ENCODE results near the gene TMUB2.

TMUB2 gene

DNA sequence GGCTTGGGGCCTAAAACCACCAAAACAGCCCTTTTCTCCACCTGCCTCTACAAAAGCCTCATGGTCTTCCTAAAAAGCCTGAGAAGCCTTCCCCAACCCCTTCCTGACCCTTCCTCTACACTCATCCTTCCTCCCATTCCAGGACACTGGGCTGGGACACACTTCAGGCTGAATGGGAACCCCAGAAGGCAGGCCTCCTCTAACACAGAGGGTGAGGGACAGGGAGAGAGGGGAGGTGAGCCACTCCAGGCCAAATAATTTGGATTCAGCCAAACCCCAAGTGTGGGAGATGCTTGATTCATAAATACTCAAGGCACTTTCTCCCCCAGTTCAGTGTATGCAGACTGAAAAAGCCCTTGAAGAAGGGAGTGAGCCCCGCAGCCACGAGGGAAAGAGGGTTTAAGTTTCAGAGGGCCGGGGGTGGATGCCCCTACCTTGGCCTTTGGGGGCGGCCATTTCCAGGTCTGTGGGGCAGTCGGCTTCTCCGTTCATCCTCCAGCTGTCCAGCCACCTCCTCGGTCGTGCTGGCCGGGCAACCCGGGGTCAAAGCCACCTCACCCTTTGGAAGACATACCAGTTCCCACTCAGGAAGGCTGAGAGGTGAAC, 31.1 kb downstream of the TMUB2 start:
- no peak for DNase-seq (ENCODE audit: extremely low read depth, insufficient read length)
- TF ChIP-seq, protein P1, sequence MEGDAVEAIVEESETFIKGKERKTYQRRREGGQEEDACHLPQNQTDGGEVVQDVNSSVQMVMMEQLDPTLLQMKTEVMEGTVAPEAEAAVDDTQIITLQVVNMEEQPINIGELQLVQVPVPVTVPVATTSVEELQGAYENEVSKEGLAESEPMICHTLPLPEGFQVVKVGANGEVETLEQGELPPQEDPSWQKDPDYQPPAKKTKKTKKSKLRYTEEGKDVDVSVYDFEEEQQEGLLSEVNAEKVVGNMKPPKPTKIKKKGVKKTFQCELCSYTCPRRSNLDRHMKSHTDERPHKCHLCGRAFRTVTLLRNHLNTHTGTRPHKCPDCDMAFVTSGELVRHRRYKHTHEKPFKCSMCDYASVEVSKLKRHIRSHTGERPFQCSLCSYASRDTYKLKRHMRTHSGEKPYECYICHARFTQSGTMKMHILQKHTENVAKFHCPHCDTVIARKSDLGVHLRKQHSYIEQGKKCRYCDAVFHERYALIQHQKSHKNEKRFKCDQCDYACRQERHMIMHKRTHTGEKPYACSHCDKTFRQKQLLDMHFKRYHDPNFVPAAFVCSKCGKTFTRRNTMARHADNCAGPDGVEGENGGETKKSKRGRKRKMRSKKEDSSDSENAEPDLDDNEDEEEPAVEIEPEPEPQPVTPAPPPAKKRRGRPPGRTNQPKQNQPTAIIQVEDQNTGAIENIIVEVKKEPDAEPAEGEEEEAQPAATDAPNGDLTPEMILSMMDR (IDR thresholded peaks at IDR 0.05; ENCODE audit: insufficient read depth, low read length, poor library complexity, severe bottlenecking): no peak

DNA sequence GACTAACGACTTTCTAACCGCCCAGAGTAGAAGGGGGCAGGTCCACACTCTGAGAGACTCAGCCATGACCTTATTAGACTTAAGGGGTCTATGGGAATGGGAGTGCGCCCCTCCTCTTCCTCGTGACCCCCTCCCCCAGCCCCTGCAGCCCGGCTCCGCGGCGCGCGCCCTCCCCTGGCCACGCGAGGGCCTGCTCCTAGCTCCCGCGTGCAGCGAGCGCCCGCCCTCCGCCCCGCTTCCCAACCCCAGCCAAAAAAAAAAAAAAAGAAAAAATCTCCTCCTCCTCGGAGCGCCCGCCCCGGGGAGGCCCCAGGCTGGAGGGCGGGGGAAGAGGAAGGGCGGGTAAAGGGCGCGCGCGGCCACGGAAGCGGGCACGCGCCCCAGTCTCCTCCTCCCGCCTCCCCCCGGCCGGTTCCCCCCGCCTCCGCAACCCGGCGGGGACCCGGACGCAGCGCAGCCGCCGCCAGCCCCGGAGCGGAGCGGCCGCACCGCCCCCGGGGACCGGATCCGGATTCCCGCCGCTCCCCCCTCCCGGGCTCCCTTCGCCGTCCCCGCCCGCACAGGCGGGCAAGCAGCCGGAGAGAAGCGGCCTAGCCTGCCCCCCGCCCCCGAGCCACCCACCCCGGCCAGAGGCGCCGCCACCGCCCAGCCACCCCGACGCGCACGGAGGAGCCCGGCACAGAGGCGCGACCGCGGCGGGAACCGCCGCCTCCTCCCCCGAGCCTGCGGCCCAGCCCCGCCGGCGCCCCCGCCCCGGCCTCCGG, 31.8 kb downstream of the TMUB2 start:
- peak; percentile 92 for DNase-seq (ENCODE audit: extremely low read depth, insufficient read length)
- Histone ChIP-seq H3K36me3 (ENCODE audit: control insufficient read depth, insufficient read depth, low read length) (peaks cover 20% of the 10 kb centered on the region), H3K4me3 (replicated peaks; ENCODE audit: low read depth, low read length) (peak overlapping the region; percentile 92), H3K27me3 (replicated peaks; ENCODE audit: control insufficient read depth, insufficient read depth, low read length) (no peaks in the 10 kb centered on the region)
- TF ChIP-seq, protein P1 (IDR thresholded peaks at IDR 0.05; ENCODE audit: insufficient read depth, low read length, poor library complexity, severe bottlenecking): peak; percentile 48

More for the DNA sequence above, 31.1 kb downstream of the TMUB2 start:
- no peaks in the 10 kb centered on the region for H3K27me3 ChIP-seq (replicated peaks; ENCODE audit: control insufficient read depth, insufficient read depth, low read length)
- H3K36me3 ChIP-seq (ENCODE audit: control insufficient read depth, insufficient read depth, low read length): peaks cover 27% of the 10 kb centered on the region
- H3K4me3 ChIP-seq (replicated peaks; ENCODE audit: low read depth, low read length): peak overlapping the region; percentile 92

DNA sequence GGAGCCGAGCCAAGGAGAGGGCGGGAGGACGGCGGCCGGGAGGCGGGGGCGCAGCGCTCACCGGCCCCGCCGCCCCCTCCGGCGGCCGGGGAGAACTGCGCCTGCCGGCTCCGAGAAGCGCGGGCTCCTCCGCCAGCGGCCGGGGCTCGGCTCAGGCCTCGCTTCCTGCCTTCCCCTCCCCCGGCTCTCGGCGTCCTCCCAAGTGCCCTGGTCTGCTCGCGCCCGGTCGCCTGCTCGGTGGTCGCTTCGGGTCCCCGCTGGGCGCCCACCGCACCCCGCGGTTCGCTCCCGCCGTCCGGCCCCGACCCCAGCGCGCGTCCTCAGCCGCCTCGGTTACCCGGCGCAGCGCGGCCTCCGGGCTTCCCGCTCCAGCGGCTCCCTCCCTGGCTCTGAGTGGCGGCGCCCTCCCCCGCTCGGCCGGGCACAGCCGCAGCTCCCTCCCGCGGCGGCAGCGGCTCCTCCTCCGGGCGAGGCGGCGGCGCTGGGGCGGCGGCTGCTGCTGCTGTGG, 32.4 kb downstream of the TMUB2 start:
- H3K27me3 ChIP-seq (replicated peaks; ENCODE audit: control insufficient read depth, insufficient read depth, low read length): no peaks in the 10 kb centered on the region
- TF ChIP-seq, protein P1 (IDR thresholded peaks at IDR 0.05; ENCODE audit: insufficient read depth, low read length, poor library complexity, severe bottlenecking): no peak
- H3K4me3 ChIP-seq (replicated peaks; ENCODE audit: low read depth, low read length): peak overlapping the region; percentile 92
- peaks cover 18% of the 10 kb centered on the region for H3K36me3 ChIP-seq (ENCODE audit: control insufficient read depth, insufficient read depth, low read length)
- DNase-seq (ENCODE audit: extremely low read depth, insufficient read length): peak; percentile 87

DNA sequence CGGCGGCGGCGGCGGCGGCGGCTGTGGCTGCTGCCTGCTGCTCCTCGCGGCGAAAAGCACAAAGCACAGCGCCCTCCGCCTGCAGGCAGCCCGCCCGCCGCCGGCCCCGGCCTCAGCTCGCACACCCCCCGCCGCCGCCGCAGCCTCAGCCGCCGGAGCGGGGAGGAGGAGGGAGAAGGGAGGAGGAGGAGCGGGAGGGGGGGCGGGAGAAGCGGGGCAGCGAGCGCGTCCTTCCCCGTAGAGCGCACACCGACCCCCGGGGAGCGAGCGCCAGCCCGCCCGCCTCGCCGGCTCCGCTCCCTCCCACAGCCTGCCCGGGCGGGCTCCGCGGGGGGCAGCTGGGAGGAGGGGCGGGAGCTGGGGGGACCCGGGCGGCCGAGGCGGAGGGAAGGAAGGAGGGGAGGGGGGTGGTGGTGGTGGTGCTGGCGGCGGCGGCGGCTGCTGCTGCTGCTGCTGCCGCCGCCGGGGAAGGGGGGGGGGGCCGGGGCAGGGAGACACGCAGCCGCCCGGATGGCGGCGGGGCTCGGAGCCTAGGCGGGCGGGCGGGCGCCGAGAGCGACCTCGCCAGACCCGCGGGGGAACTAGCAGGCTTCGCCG, 32.9 kb downstream of the TMUB2 start, which contains the start of gene UBTF:
Gene UBTF, minus strand, starts transcription at position 60 of the 597 bp plus-strand sequence. CDS start 1,446 bp downstream, outside the sequence.
- Histone ChIP-seq H3K27me3 (replicated peaks; ENCODE audit: control insufficient read depth, insufficient read depth, low read length) (no peaks in the 10 kb centered on the region), H3K36me3 (ENCODE audit: control insufficient read depth, insufficient read depth, low read length) (peaks cover 12% of the 10 kb centered on the region), H3K4me3 (replicated peaks; ENCODE audit: low read depth, low read length) (peak within 1 kb of the TSS; percentile 92)
- peak; percentile 73 for DNase-seq (ENCODE audit: extremely low read depth, insufficient read length)
- TF ChIP-seq, protein P1 (IDR thresholded peaks at IDR 0.05; ENCODE audit: insufficient read depth, low read length, poor library complexity, severe bottlenecking): no peak

DNA sequence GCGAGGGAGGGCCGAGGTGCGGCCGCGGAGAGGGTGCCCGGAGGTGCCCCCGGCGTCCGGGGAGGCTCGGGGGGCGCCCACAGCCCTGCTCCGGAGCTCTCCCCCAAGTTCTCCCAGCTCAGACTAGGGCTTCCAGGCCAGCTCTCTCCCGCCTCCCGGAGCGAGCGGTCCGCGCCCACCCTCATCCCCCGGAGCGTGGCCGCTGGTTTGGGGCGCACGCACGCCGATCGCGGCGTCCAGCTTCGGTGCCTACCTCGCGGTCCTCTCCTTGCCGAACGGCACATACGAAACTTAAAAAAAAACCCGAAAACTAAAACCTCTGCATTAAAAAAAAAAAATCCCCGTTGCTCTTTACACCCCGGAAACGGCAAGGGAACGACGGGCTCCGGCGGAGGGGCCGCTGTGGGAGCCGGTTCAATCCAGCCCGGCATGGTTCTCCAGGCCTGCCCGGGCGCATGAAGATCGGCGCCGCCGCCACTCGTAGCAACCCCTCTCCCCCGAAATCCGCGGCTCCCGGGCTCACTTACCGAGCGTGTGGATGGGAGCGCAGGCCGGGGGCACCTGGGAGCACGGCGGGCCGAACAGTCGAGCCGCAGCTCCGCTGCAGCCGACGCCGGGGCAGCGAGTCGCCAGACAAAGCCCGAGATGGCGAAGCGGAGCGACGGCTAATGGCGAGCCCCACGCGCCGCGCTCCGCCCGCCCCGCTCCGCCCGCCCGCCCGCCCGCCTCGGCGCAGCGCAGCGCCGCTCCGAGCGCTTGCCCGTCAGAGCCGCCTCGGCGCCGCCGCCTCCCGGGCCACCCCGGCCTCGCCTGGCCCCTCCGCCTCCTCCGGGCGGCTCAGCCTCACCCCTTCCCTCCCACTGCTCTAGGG, 33.7 kb downstream of the TMUB2 start:
- no peaks in the 10 kb centered on the region for H3K27me3 ChIP-seq (replicated peaks; ENCODE audit: control insufficient read depth, insufficient read depth, low read length)
- DNase-seq (ENCODE audit: extremely low read depth, insufficient read length): peak; percentile 77
- TF ChIP-seq, protein P1 (IDR thresholded peaks at IDR 0.05; ENCODE audit: insufficient read depth, low read length, poor library complexity, severe bottlenecking): no peak
- peak overlapping the region; percentile 92 for H3K4me3 ChIP-seq (replicated peaks; ENCODE audit: low read depth, low read length)
- peaks cover 6% of the 10 kb centered on the region for H3K36me3 ChIP-seq (ENCODE audit: control insufficient read depth, insufficient read depth, low read length)

All from GM06990 (cell line).